Activated B cell treated with CpG ODN at 0.5 μM for 24 hours (primary cell): Measurements from ENCODE around the gene ACTL6B. TPM values are rescaled to one million over a fixed set of nuclear protein-coding genes. Genes with fewer than 3 reads are reported as not detected.

Experiments used
- ATAC-seq: fragments of 200-7000 bp; cut with Tn5 transposase; one replicate; pipeline ENCODE4 v1.10.0; 2021; ENCODE audit warnings: low read depth, mild to moderate bottlenecking, moderate library complexity
- CTCF ChIA-PET: fragments of 350-600 bp; sonication (Branson Sonifier 250); formaldehyde crosslinking; loops from one replicate; lab custom pipeline; 2021; ENCODE audit warnings: antibody characterized with exemption; lab: Charles Lee
- POLR2A ChIA-PET: fragments of 350-600 bp; sonication (Branson Sonifier 250); formaldehyde crosslinking; loops from one replicate; lab custom pipeline; 2021; ENCODE audit warnings: antibody characterized with exemption; lab: Charles Lee
- DNase-seq: peaks from one replicate; pipeline ENCODE4 v3.0.0; 2022
- H3K27ac Mint-ChIP-seq: one replicate; pipeline ENCODE4 v1.8.0; 2020; ENCODE audit warnings: mixed read lengths
- H3K27me3 Mint-ChIP-seq: one replicate; pipeline ENCODE4 v1.8.0; 2021; ENCODE audit warnings: mixed read lengths
- H3K36me3 Mint-ChIP-seq: one replicate; pipeline ENCODE4 v1.8.0; 2021; ENCODE audit warnings: low read depth, mixed read lengths
- H3K4me1 Mint-ChIP-seq: one replicate; pipeline ENCODE4 v1.8.0; 2021; ENCODE audit warnings: mixed read lengths
- H3K4me3 Mint-ChIP-seq: one replicate; pipeline ENCODE4 v1.8.0; 2020; ENCODE audit warnings: mild to moderate bottlenecking, mixed read lengths
- H3K9me3 Mint-ChIP-seq: one replicate; pipeline ENCODE4 v1.8.0; 2020; ENCODE audit warnings: mixed read lengths
- intact Hi-C: fragments of 100-400 bp; cut with micrococcal nuclease; formaldehyde crosslinking; loops from one replicate; pipeline ENCODE4 v1.15.1; 2024
- total RNA-seq: library from RNA; stranded (reverse); gene quantifications from 2 replicates; pipeline ENCODE4 v1.2.3, GENCODE V29; 2022
- TF ChIP-seq, protein P1 (sequence below): fragments of 200-600 bp; IDR thresholded peaks from one replicate; pipeline ENCODE4 v1.8.0; 2022; ENCODE audit warnings: antibody characterized with exemption, mild to moderate bottlenecking

The ACTL6B gene
- total RNA-seq, 1 donor from 2014 or later: not detected

DNA sequence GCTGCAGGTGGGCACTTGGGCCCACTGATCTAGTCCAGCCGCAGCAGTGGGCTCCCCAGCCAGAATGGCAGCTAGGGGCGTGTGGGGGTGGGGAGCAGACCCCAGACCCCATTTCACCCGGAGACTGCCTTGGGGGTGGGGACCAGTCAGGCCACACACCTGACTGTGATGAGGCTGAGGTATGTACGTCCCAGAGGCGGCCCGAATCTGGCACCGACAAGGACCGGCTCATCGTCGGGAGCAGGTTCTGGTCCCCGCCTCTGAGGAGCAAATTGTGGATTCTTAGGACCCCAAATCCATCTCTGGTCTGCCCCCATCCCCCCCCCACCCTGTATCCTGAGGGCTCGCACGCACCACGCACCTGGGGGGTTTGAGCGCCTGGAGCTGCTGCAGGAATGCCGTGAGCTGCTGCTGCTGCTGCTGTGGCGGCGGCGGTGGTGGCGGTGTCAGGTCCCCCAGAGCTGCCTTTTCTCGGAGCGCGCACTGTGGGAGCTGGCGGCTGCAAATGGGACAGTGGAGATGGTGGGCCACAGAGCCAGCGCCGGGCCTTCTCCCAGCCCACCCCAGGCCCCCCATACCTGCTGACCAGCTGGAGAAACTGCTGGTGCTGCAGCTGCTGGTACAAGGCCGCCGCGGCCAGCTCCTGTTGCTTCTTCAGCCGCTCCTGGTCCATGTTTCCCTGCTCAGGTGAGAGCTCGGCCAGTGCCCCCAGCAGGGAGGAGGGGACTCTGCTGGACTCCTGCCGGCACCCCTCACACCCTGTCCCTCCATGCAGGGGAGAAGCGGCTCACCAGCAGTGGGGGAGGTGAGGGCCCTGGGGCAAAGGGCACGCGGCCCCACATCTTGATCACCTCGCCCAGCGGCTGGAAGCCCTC is 27.6 kb upstream of the ACTL6B start:
- TF ChIP-seq, protein P1, sequence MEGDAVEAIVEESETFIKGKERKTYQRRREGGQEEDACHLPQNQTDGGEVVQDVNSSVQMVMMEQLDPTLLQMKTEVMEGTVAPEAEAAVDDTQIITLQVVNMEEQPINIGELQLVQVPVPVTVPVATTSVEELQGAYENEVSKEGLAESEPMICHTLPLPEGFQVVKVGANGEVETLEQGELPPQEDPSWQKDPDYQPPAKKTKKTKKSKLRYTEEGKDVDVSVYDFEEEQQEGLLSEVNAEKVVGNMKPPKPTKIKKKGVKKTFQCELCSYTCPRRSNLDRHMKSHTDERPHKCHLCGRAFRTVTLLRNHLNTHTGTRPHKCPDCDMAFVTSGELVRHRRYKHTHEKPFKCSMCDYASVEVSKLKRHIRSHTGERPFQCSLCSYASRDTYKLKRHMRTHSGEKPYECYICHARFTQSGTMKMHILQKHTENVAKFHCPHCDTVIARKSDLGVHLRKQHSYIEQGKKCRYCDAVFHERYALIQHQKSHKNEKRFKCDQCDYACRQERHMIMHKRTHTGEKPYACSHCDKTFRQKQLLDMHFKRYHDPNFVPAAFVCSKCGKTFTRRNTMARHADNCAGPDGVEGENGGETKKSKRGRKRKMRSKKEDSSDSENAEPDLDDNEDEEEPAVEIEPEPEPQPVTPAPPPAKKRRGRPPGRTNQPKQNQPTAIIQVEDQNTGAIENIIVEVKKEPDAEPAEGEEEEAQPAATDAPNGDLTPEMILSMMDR: no peak
- DNase-seq (no peak), ATAC-seq (no peak)
- Mint-ChIP-seq H3K27ac (no peak overlapping the region), H3K4me1 (peaks cover 3% of the 10 kb centered on the region), H3K4me3 (no peak overlapping the region), H3K36me3 (peaks cover 73% of the 10 kb centered on the region), H3K27me3 (no peaks in the 10 kb centered on the region), H3K9me3 (no peaks in the 10 kb centered on the region)
- ChIA-PET POLR2A (interaction anchor here (1.4 kb wide), 1 partner anchor 98 kb away, joined by 3 read pairs; the partner anchor contains the start of genes FBXO24 and LRCH4), CTCF (interaction anchor here (0.9 to 1.9 kb wide), 2 partner anchors 7 to 9 kb away, joined by 3 to 7 read pairs; no protein-coding TSS in a partner anchor)
- intact Hi-C loops: no loop called here

DNA sequence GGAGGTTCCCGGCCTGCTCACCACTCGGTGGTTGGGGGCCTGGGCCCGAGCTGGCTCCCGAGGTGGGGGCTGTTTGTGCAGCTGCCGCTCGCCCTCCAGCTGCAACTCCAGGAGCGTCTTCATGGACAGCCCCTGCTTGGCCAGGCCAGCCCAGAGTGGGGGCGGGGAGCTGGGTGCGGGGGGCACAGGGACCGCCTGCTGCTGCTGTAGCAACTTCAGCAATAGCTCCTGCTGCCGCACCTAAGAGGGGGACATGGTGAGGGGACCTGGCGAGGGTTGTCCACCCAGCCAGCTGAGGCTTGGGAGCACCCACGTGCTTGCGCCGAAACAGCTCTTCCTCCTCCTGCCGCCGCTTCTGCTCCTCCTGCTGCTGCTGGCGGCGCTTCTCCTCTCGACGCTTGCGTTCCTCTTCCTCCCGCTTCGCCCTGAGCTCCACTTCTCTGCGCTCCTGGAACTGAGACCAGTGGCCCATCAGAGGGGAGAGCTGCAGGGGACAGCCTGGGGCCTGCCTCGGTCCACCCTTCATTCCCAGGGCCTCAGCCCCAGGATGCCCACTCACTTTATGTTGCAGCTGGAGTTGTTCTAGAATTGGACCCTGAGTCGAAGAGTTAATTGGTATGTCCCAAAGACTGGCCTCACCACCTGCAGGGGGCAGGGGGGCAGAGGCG is 26.9 kb upstream of the ACTL6B start:
- Mint-ChIP-seq H3K9me3 (no peaks in the 10 kb centered on the region), H3K27me3 (no peaks in the 10 kb centered on the region), H3K4me3 (no peak overlapping the region), H3K4me1 (no peaks in the 10 kb centered on the region), H3K27ac (no peak overlapping the region), H3K36me3 (peaks cover 72% of the 10 kb centered on the region)
- DNase-seq (no peak), ATAC-seq (no peak)
- TF ChIP-seq, protein P1: no peak
- CTCF ChIA-PET: interaction anchor here (0.9 to 1.9 kb wide), 2 partner anchors 8 to 10 kb away, joined by 3 to 7 read pairs; no protein-coding TSS in a partner anchor
- POLR2A ChIA-PET: interaction anchor here (0.7 to 1.4 kb wide), 4 partner anchors 9 to 98 kb away, joined by 3 to 4 read pairs (median 3); partner anchors contain the start of genes FBXO24 and LRCH4
- intact Hi-C loops: no loop called here

DNA sequence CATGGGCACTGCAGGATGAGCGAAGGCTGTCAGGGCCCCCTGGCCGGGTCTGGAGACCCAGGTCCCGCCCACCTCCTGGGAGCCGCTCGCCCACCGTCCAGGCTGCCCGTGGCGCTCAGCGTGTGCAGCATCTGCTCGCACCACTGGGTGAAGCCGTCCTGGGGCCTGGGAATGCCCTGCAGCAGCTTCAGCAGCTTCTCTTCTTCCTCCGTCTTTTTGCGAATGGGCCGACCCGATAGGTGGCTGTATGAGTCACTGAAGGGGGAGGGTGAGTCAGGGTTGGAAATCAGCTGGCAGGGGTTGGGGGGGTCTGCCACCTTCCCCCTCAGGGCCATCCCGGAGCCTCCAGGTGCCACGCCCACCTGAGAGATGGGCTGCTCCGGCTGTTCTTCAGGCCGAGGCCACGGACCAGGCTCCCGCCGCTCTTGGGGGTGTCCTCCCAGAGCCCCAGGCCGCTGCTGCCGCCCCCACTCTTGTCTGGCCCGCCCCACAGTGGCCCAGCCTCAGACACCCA is 26.0 kb upstream of the ACTL6B start:
- TF ChIP-seq, protein P1: no peak
- Mint-ChIP-seq H3K4me3 (no peak overlapping the region), H3K9me3 (no peaks in the 10 kb centered on the region), H3K36me3 (peaks cover 74% of the 10 kb centered on the region), H3K27me3 (no peaks in the 10 kb centered on the region), H3K27ac (no peak overlapping the region), H3K4me1 (peaks cover 2% of the 10 kb centered on the region)
- ChIA-PET CTCF (interaction anchor here (1.9 kb wide), 1 partner anchor 9 kb away, joined by 7 read pairs; no protein-coding TSS in a partner anchor), POLR2A (interaction anchor here (0.7 to 2.6 kb wide), 4 partner anchors 8 to 97 kb away, joined by 3 to 11 read pairs (median 4); no protein-coding TSS in a partner anchor)
- no peak for DNase-seq
- intact Hi-C loops: no loop called here
- no peak for ATAC-seq

DNA sequence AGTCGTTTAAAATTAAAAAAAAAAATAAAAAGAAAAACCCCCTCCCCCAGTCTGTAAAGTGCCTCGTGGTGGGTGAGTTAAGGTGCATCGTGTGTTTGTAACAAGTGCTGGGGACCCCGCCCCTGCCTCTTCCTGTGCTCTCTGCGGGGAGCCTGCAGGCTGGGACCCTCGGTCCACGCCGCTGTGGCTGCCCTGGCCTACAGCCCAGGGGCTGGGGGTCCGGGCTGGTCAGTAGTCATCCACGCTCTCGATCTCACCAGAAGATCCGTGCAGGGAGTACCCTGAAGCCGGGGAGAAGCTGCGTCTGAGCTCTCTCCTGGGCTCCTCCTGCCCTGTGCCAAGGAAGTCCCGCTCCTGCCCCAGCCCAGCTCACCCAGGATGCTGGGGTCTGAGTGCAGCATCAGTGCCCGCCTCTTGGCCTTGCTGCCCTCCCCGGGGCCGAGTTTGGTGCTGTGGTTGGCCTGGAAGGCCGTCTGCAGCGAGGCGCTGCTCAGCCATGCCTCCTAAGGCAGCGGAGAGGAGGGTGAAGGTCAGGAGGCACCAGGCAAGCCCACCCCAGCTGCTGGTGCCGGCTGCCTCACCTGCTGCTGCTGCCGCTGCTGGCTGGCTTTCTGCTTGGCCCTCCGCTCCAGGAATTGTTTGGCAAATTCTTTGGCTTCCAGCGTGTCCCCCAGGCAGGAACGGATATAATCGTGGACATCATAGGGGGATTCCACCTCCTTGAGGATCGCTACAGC is 25.4 kb upstream of the ACTL6B start:
- H3K36me3 Mint-ChIP-seq: peaks cover 73% of the 10 kb centered on the region
- intact Hi-C loops: no loop called here
- H3K27ac Mint-ChIP-seq: no peak overlapping the region
- CTCF ChIA-PET: interaction anchor here (1.9 kb wide), 1 partner anchor 10 kb away, joined by 7 read pairs; no protein-coding TSS in a partner anchor
- no peaks in the 10 kb centered on the region for H3K27me3 Mint-ChIP-seq
- TF ChIP-seq, protein P1: no peak
- no peak for ATAC-seq
- no peak for DNase-seq
- H3K4me1 Mint-ChIP-seq: peaks cover 2% of the 10 kb centered on the region
- no peaks in the 10 kb centered on the region for H3K9me3 Mint-ChIP-seq
- no peak overlapping the region for H3K4me3 Mint-ChIP-seq
- POLR2A ChIA-PET: interaction anchor here (0.6 to 2.6 kb wide), 5 partner anchors 8 to 172 kb away, joined by 3 to 11 read pairs (median 3); no protein-coding TSS in a partner anchor
